ENCODE data around the gene PILRB. TPM values are rescaled to one million over a fixed set of nuclear protein-coding genes. Genes with fewer than 3 reads are reported as not detected.

PILRB gene
- total and polyA plus RNA-seq, 2 experiments from 2014 or later = 10.7 to 10.8 TPM

GRCh38 chr7:100411101-100411500 is 53.2 kb downstream of the PILRB start:
- no peak overlapping the region for H2AFZ ChIP-seq
- H3K27me3 ChIP-seq (replicated peaks; ENCODE audit: insufficient read depth) = no peaks in the 10 kb centered on the region; the same call in 1 of the 2 replicates
- WGBS, 2 experiments (ENCODE audit: low coverage in 1 of 2, low lambda C conversion rate in 2 of 2, missing lambda C conversion rate in 2 of 2) = 88 to 89% methylated on average over 6 of the region's 6 CpGs
- no peak overlapping the region for H3K4me3 ChIP-seq
- in situ Hi-C loops (cut with MboI) = no loop called here
- H3K9ac ChIP-seq = no peak overlapping the region
- H3K36me3 ChIP-seq (ENCODE audit: low read depth) = no peaks in the 10 kb centered on the region
- no peak overlapping the region for H3K27ac ChIP-seq
- H4K20me1 ChIP-seq (ENCODE audit: insufficient read depth) = no peaks in the 10 kb centered on the region
- H3K4me2 ChIP-seq (ENCODE audit: unreplicated experiment) = no peak overlapping the region
- no peaks in the 10 kb centered on the region for H3K9me2 ChIP-seq (ENCODE audit: insufficient read depth)
- H3K9me3 ChIP-seq (ENCODE audit: low read depth) = no peaks in the 10 kb centered on the region
- peaks cover 7% of the 10 kb centered on the region for H3K4me1 ChIP-seq (ENCODE audit: insufficient read depth)
- H3K79me2 ChIP-seq (ENCODE audit: insufficient read depth) = no peaks in the 10 kb centered on the region
- TF ChIP-seq EZH2 (IDR thresholded peaks at IDR 0.05; ENCODE audit: insufficient read depth, poor library complexity, severe bottlenecking) = no peak
- no peak for TF ChIP-seq EZH2phosphoT487 (IDR thresholded peaks at IDR 0.05; ENCODE audit: insufficient read depth, low read depth)
- no peak for DNase-seq
- 0 out of 2 replicates have a peak, but pooled peaks cover 8% of the 10 kb centered on the region for H3F3A ChIP-seq (ENCODE audit: insufficient read depth)

- Histone ChIP-seq H4K20me1 (ENCODE audit: insufficient read depth) (no peaks in the 10 kb centered on the region), H3K79me2 (ENCODE audit: insufficient read depth) (no peaks in the 10 kb centered on the region), H3K27ac (no peak overlapping the region), H3K36me3 (ENCODE audit: low read depth) (no peaks in the 10 kb centered on the region), H3K4me2 (ENCODE audit: unreplicated experiment) (no peak overlapping the region), H3F3A (ENCODE audit: insufficient read depth) (no peaks in the 10 kb centered on the region), H3K4me3 (no peak overlapping the region), H3K4me1 (ENCODE audit: insufficient read depth) (no peaks in the 10 kb centered on the region), H3K9me2 (ENCODE audit: insufficient read depth) (no peaks in the 10 kb centered on the region), H2AFZ (no peak overlapping the region), H3K27me3 (replicated peaks; ENCODE audit: insufficient read depth) (no peaks in the 10 kb centered on the region; the same call in 1 of the 2 replicates), H3K9me3 (ENCODE audit: low read depth) (no peaks in the 10 kb centered on the region), H3K9ac (no peak overlapping the region)
- in situ Hi-C loops (cut with MboI) = no loop called here
- no peak for DNase-seq
- TF ChIP-seq EZH2 (IDR thresholded peaks at IDR 0.05; ENCODE audit: insufficient read depth, poor library complexity, severe bottlenecking) (no peak), EZH2phosphoT487 (IDR thresholded peaks at IDR 0.05; ENCODE audit: insufficient read depth, low read depth) (no peak)
These were observed 55.4 kb downstream of the PILRB start for GRCh38 chr7:100413346-100413745.

DNA sequence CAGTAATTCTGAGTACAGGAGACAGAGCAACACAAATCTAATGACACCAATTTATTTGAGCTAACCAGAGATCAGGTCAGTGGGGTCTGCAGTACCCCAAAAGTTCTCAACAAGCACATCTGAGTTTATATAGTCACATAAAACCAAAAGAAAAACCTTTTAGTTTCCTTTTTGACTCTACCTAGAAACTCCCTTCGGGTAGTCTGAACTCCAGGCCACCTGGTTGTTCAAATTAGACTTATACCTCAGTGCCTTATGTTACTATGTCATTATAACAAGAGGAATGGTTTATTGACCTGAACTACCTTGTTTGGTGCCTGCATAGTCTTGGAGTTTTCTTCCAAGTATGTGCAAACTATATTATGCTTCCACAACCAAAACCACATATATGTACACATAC is 56.0 kb downstream of the PILRB start:
- 55 to 68% methylated on average over 1 of the region's 1 CpG for whole genome bisulfite sequencing, 2 experiments (ENCODE audit: low coverage in 1 of 2, low lambda C conversion rate in 2 of 2, missing lambda C conversion rate in 2 of 2)
- H3K79me2 ChIP-seq (ENCODE audit: insufficient read depth) = no peaks in the 10 kb centered on the region
- H3K4me2 ChIP-seq (ENCODE audit: unreplicated experiment) = no peak overlapping the region
- no peak for TF ChIP-seq EZH2phosphoT487 (IDR thresholded peaks at IDR 0.05; ENCODE audit: insufficient read depth, low read depth)
- no peaks in the 10 kb centered on the region for H4K20me1 ChIP-seq (ENCODE audit: insufficient read depth)
- H3K9me3 ChIP-seq (ENCODE audit: low read depth) = no peaks in the 10 kb centered on the region
- H3K4me3 ChIP-seq = no peak overlapping the region
- H3K9me2 ChIP-seq (ENCODE audit: insufficient read depth) = no peaks in the 10 kb centered on the region
- no peaks in the 10 kb centered on the region for H3F3A ChIP-seq (ENCODE audit: insufficient read depth)
- no peaks in the 10 kb centered on the region; the same call in 1 of the 2 replicates for H3K27me3 ChIP-seq (replicated peaks; ENCODE audit: insufficient read depth)
- DNase-seq = no peak
- H3K36me3 ChIP-seq (ENCODE audit: low read depth) = no peaks in the 10 kb centered on the region
- H2AFZ ChIP-seq = no peak overlapping the region
- in situ Hi-C loops (cut with MboI) = no loop called here
- no peak overlapping the region for H3K27ac ChIP-seq
- H3K4me1 ChIP-seq (ENCODE audit: insufficient read depth) = no peaks in the 10 kb centered on the region
- no peak overlapping the region for H3K9ac ChIP-seq

DNA sequence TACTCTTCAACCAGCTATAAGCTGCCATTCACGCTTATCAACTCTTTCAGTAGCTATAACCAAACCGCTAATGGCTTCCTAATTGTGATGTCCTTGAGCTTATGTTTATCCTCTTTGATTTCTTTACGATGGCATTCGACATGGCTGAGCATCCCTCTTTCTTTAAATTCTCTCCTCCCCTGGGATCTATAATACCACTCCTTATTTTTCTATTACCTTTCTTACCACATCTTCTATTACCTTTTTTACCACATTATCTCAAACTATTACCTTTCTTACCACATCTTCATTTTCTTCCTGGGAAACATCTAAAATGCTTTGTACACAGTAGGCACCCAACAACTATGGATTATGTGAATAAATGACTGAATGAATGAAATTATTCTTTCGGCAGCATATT is 57.5 kb downstream of the PILRB start:
- Histone ChIP-seq H2AFZ (no peak overlapping the region), H3K9me3 (ENCODE audit: low read depth) (no peaks in the 10 kb centered on the region), H4K20me1 (ENCODE audit: insufficient read depth) (no peaks in the 10 kb centered on the region), H3K36me3 (ENCODE audit: low read depth) (no peaks in the 10 kb centered on the region), H3K4me1 (ENCODE audit: insufficient read depth) (no peaks in the 10 kb centered on the region), H3K4me3 (no peak overlapping the region), H3K27me3 (replicated peaks; ENCODE audit: insufficient read depth) (no peaks in the 10 kb centered on the region; the same call in 1 of the 2 replicates), H3F3A (ENCODE audit: insufficient read depth) (no peaks in the 10 kb centered on the region), H3K27ac (no peak overlapping the region), H3K79me2 (ENCODE audit: insufficient read depth) (no peaks in the 10 kb centered on the region), H3K4me2 (ENCODE audit: unreplicated experiment) (no peak overlapping the region), H3K9me2 (ENCODE audit: insufficient read depth) (no peaks in the 10 kb centered on the region), H3K9ac (no peak overlapping the region)
- in situ Hi-C loops (cut with MboI) = no loop called here
- WGBS, 2 experiments (ENCODE audit: low coverage in 1 of 2, low lambda C conversion rate in 2 of 2, missing lambda C conversion rate in 2 of 2) = 96 to 97% methylated on average over 5 of the region's 5 CpGs
- TF ChIP-seq EZH2 (IDR thresholded peaks at IDR 0.05; ENCODE audit: insufficient read depth, poor library complexity, severe bottlenecking) (no peak), EZH2phosphoT487 (IDR thresholded peaks at IDR 0.05; ENCODE audit: insufficient read depth, low read depth) (no peak)
- DNase-seq = no peak

Small RNA genes lying within 50 kb of the gene (small RNA-seq; reads per million reads assigned to genes)
- not detected for gene RF00019 (ENCODE audit: low read depth, low replicate concordance)

Other genes starting within 250 kb of the PILRB start
- gene TAF6, start 238.8 kb upstream of the PILRB start, total RNA-seq (2014; rRNA removed; shearing (Covaris generic)) = 40.5 and 69.8 TPM in 2 replicates
- gene TAF6, start 238.8 kb upstream of the PILRB start, polyA plus RNA-seq (2016; fragmentation: Nextera tagmentation; extraction: Ambion mirVana) = 53.0 and 55.2 TPM in 2 replicates
- 26.2 and 37.8 TPM in 2 replicates for gene CNPY4, start 238.5 kb upstream of the PILRB start, total RNA-seq (2014; rRNA removed; shearing (Covaris generic))
- gene CNPY4, start 238.5 kb upstream of the PILRB start, polyA plus RNA-seq (2016; fragmentation: Nextera tagmentation; extraction: Ambion mirVana) = 26.9 and 29.9 TPM in 2 replicates
- 0.43 and 1.9 TPM in 2 replicates for gene MBLAC1, start 231.2 kb upstream of the PILRB start, total RNA-seq (2014; rRNA removed; shearing (Covaris generic))
- 1.3 TPM in 2 replicates for gene MBLAC1, start 231.2 kb upstream of the PILRB start, polyA plus RNA-seq (2016; fragmentation: Nextera tagmentation; extraction: Ambion mirVana)
- 49.4 and 54.0 TPM in 2 replicates for gene LAMTOR4, start 209.2 kb upstream of the PILRB start, total RNA-seq (2014; rRNA removed; shearing (Covaris generic))
- 92.2 and 96.7 TPM in 2 replicates for gene LAMTOR4, start 209.2 kb upstream of the PILRB start, polyA plus RNA-seq (2016; fragmentation: Nextera tagmentation; extraction: Ambion mirVana)
- gene TRAPPC14, start 199.4 kb upstream of the PILRB start, total RNA-seq (2014; rRNA removed; shearing (Covaris generic)) = 7.0 and 11.8 TPM in 2 replicates
- gene TRAPPC14, start 199.4 kb upstream of the PILRB start, polyA plus RNA-seq (2016; fragmentation: Nextera tagmentation; extraction: Ambion mirVana) = 5.1 and 5.8 TPM in 2 replicates
- gene GAL3ST4, start 189.5 kb upstream of the PILRB start, total RNA-seq (2014; rRNA removed; shearing (Covaris generic)) = 0.51 and 1.6 TPM in 2 replicates
- 1.5 TPM in 2 replicates for gene GAL3ST4, start 189.5 kb upstream of the PILRB start, polyA plus RNA-seq (2016; fragmentation: Nextera tagmentation; extraction: Ambion mirVana)
- 0.22 and 1.0 TPM in 2 replicates for gene GPC2, start 180.7 kb upstream of the PILRB start, total RNA-seq (2014; rRNA removed; shearing (Covaris generic))
- 0.16 TPM in 1 of 2 replicates, not detected in the other for gene GPC2, start 180.7 kb upstream of the PILRB start, polyA plus RNA-seq (2016; fragmentation: Nextera tagmentation; extraction: Ambion mirVana)
- 0.97 TPM in 1 of 2 replicates, not detected in the other for gene STAG3, start 180.2 kb upstream of the PILRB start, total RNA-seq (2014; rRNA removed; shearing (Covaris generic))
- 0.65 and 1.1 TPM in 2 replicates for gene STAG3, start 180.2 kb upstream of the PILRB start, polyA plus RNA-seq (2016; fragmentation: Nextera tagmentation; extraction: Ambion mirVana)
- gene PVRIG, start 138.2 kb upstream of the PILRB start, total RNA-seq (2014; rRNA removed; shearing (Covaris generic)) = not detected in 2 replicates
- gene PVRIG, start 138.2 kb upstream of the PILRB start, polyA plus RNA-seq (2016; fragmentation: Nextera tagmentation; extraction: Ambion mirVana) = 0.34 TPM in 1 of 2 replicates, not detected in the other
- not detected in 2 replicates for gene SPDYE3, start 50.4 kb upstream of the PILRB start, total RNA-seq (2014; rRNA removed; shearing (Covaris generic))
- gene SPDYE3, start 50.4 kb upstream of the PILRB start, polyA plus RNA-seq (2016; fragmentation: Nextera tagmentation; extraction: Ambion mirVana) = 3.5 and 3.8 TPM in 2 replicates
- not detected in 2 replicates for gene PILRA, start 15.4 kb downstream of the PILRB start, total RNA-seq (2014; rRNA removed; shearing (Covaris generic))
- gene PILRA, start 15.4 kb downstream of the PILRB start, polyA plus RNA-seq (2016; fragmentation: Nextera tagmentation; extraction: Ambion mirVana) = 1.7 TPM in 2 replicates
- gene ZCWPW1, start 70.6 kb downstream of the PILRB start, total RNA-seq (2014; rRNA removed; shearing (Covaris generic)) = 0.89 and 1.9 TPM in 2 replicates
- 3.6 and 4.2 TPM in 2 replicates for gene ZCWPW1, start 70.6 kb downstream of the PILRB start, polyA plus RNA-seq (2016; fragmentation: Nextera tagmentation; extraction: Ambion mirVana)
- gene MEPCE, start 71.7 kb downstream of the PILRB start, total RNA-seq (2014; rRNA removed; shearing (Covaris generic)) = 24.2 and 27.2 TPM in 2 replicates
- gene MEPCE, start 71.7 kb downstream of the PILRB start, polyA plus RNA-seq (2016; fragmentation: Nextera tagmentation; extraction: Ambion mirVana) = 7.7 and 8.0 TPM in 2 replicates
- 11.9 and 15.8 TPM in 2 replicates for gene PPP1R35, start 78.4 kb downstream of the PILRB start, total RNA-seq (2014; rRNA removed; shearing (Covaris generic))
- gene PPP1R35, start 78.4 kb downstream of the PILRB start, polyA plus RNA-seq (2016; fragmentation: Nextera tagmentation; extraction: Ambion mirVana) = 15.7 and 20.0 TPM in 2 replicates
- not detected in 2 replicates for gene SPACDR, start 106.1 kb downstream of the PILRB start, total RNA-seq (2014; rRNA removed; shearing (Covaris generic))
- gene SPACDR, start 106.1 kb downstream of the PILRB start, polyA plus RNA-seq (2016; fragmentation: Nextera tagmentation; extraction: Ambion mirVana) = 0.50 TPM in 1 of 2 replicates, not detected in the other
- 18.6 and 30.7 TPM in 2 replicates for gene TSC22D4, start 121.1 kb downstream of the PILRB start, total RNA-seq (2014; rRNA removed; shearing (Covaris generic))
- 19.1 and 20.7 TPM in 2 replicates for gene TSC22D4, start 121.1 kb downstream of the PILRB start, polyA plus RNA-seq (2016; fragmentation: Nextera tagmentation; extraction: Ambion mirVana)
- not detected in 2 replicates for gene NYAP1, start 125.8 kb downstream of the PILRB start, total RNA-seq (2014; rRNA removed; shearing (Covaris generic))
- gene NYAP1, start 125.8 kb downstream of the PILRB start, polyA plus RNA-seq (2016; fragmentation: Nextera tagmentation; extraction: Ambion mirVana) = not detected in 2 replicates
- gene AGFG2, start 181.1 kb downstream of the PILRB start, total RNA-seq (2014; rRNA removed; shearing (Covaris generic)) = 4.8 and 4.9 TPM in 2 replicates
- gene AGFG2, start 181.1 kb downstream of the PILRB start, polyA plus RNA-seq (2016; fragmentation: Nextera tagmentation; extraction: Ambion mirVana) = 6.5 and 7.3 TPM in 2 replicates
- not detected in 2 replicates for gene SAP25, start 215.8 kb downstream of the PILRB start, total RNA-seq (2014; rRNA removed; shearing (Covaris generic))
- gene SAP25, start 215.8 kb downstream of the PILRB start, polyA plus RNA-seq (2016; fragmentation: Nextera tagmentation; extraction: Ambion mirVana) = 0.42 TPM in 1 of 2 replicates, not detected in the other
- gene LRCH4, start 228.0 kb downstream of the PILRB start, total RNA-seq (2014; rRNA removed; shearing (Covaris generic)) = 13.6 and 29.2 TPM in 2 replicates
- gene LRCH4, start 228.0 kb downstream of the PILRB start, polyA plus RNA-seq (2016; fragmentation: Nextera tagmentation; extraction: Ambion mirVana) = 11.0 and 12.9 TPM in 2 replicates
- gene FBXO24, start 228.2 kb downstream of the PILRB start, total RNA-seq (2014; rRNA removed; shearing (Covaris generic)) = 0.43 and 0.89 TPM in 2 replicates
- gene FBXO24, start 228.2 kb downstream of the PILRB start, polyA plus RNA-seq (2016; fragmentation: Nextera tagmentation; extraction: Ambion mirVana) = 0.11 and 0.38 TPM in 2 replicates
- 211 and 267 TPM in 2 replicates for gene PCOLCE, start 244.2 kb downstream of the PILRB start, total RNA-seq (2014; rRNA removed; shearing (Covaris generic))
- 536 and 544 TPM in 2 replicates for gene PCOLCE, start 244.2 kb downstream of the PILRB start, polyA plus RNA-seq (2016; fragmentation: Nextera tagmentation; extraction: Ambion mirVana)